ENCODE results near the gene ZNG1F. TPM values are rescaled to one million over a fixed set of nuclear protein-coding genes. Genes with fewer than 3 reads are reported as not detected.
"Not testable (repeated sequence)": the region's sequence is repeated elsewhere in the genome, so short reads cannot be mapped to it uniquely, and the experiment has no call there.

Gene ZNG1F
- total RNA-seq, 1 experiment from 2014 or later, result 6.9 TPM

- H3K9me2 ChIP-seq (replicated peaks; ENCODE audit: low read length); H2AFZ ChIP-seq (ENCODE audit: low read length); DNase-seq; H3F3A ChIP-seq (ENCODE audit: low read length, unreplicated experiment); CTCF ChIA-PET; ATAC-seq; H3K27ac ChIP-seq (ENCODE audit: low read length); H3K4me1 ChIP-seq (ENCODE audit: insufficient read depth, low read length); H4K20me1 ChIP-seq (ENCODE audit: low read length); H3K36me3 ChIP-seq (ENCODE audit: low read depth, low read length); H3K27me3 ChIP-seq (ENCODE audit: low read length); H3K79me2 ChIP-seq (ENCODE audit: low read length); BruUV-seq (replicated peaks); H3K9ac ChIP-seq (ENCODE audit: low read length); H3K4me2 ChIP-seq (ENCODE audit: low read length); POLR2A ChIA-PET (ENCODE audit: unreplicated experiment); H3K4me3 ChIP-seq (ENCODE audit: low read length); intact Hi-C loops (cut with micrococcal nuclease); H3K9me3 ChIP-seq (ENCODE audit: low read length): not testable (repeated sequence)
Measured at GRCh38 chr9:41098759-41099158, 90.4 kb downstream of the ZNG1F start.

GRCh38 chr9:41095060-41095459, 94.1 kb downstream of the ZNG1F start:
- H2AFZ ChIP-seq (ENCODE audit: low read length); H3F3A ChIP-seq (ENCODE audit: low read length, unreplicated experiment); H3K9ac ChIP-seq (ENCODE audit: low read length); H3K27ac ChIP-seq (ENCODE audit: low read length); H3K36me3 ChIP-seq (ENCODE audit: low read depth, low read length); CTCF ChIA-PET; H3K4me1 ChIP-seq (ENCODE audit: insufficient read depth, low read length); H3K27me3 ChIP-seq (ENCODE audit: low read length); BruUV-seq (replicated peaks); intact Hi-C loops (cut with micrococcal nuclease); ATAC-seq; DNase-seq; H3K9me2 ChIP-seq (replicated peaks; ENCODE audit: low read length); H4K20me1 ChIP-seq (ENCODE audit: low read length); H3K4me2 ChIP-seq (ENCODE audit: low read length); H3K4me3 ChIP-seq (ENCODE audit: low read length); H3K79me2 ChIP-seq (ENCODE audit: low read length); POLR2A ChIA-PET (ENCODE audit: unreplicated experiment); H3K9me3 ChIP-seq (ENCODE audit: low read length): not testable (repeated sequence)

DNA sequence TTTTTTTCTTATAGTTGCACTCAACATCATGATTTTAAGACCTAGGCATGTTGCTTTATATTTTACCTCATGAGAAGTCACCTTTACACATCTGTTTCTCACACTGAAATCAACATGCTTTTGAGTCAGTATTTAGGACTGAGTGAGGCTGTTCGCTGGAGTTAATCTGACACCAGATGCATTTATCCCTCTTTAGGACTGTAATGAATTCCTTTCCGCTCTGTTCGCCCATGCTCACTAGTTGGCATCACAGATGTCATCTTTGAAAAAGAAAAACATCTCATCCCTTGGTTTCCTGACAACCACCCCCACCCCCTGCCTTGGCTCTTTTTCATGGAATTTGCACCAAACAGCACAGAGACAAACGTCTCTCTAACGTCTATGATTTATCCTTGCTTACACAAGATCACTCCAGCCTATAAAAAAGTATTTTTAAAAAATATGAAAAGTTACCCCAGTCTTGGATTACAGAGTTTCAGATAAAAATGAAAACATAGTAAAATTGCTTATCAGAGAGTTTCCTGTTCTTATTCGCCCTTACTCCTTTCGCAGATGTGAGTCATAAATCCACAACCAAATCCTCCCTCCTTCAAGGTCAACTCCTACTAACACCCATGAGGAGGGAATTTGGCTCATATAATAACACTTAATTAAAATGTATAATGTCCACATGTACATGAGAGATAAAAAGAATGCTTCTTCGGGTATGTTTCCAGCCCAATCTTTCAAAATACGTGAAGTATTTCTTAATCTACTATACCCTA, 94.9 kb downstream of the ZNG1F start:
- H3K27me3 ChIP-seq (ENCODE audit: low read length); BruUV-seq (replicated peaks); H3K36me3 ChIP-seq (ENCODE audit: low read depth, low read length); ATAC-seq; intact Hi-C loops (cut with micrococcal nuclease); H3K4me1 ChIP-seq (ENCODE audit: insufficient read depth, low read length); POLR2A ChIA-PET (ENCODE audit: unreplicated experiment); H3K9ac ChIP-seq (ENCODE audit: low read length); H3K27ac ChIP-seq (ENCODE audit: low read length); H3K4me3 ChIP-seq (ENCODE audit: low read length); H3K4me2 ChIP-seq (ENCODE audit: low read length); H4K20me1 ChIP-seq (ENCODE audit: low read length); H3K9me2 ChIP-seq (replicated peaks; ENCODE audit: low read length); H3K79me2 ChIP-seq (ENCODE audit: low read length); H3K9me3 ChIP-seq (ENCODE audit: low read length); H2AFZ ChIP-seq (ENCODE audit: low read length); DNase-seq; H3F3A ChIP-seq (ENCODE audit: low read length, unreplicated experiment); CTCF ChIA-PET: not testable (repeated sequence)

DNA sequence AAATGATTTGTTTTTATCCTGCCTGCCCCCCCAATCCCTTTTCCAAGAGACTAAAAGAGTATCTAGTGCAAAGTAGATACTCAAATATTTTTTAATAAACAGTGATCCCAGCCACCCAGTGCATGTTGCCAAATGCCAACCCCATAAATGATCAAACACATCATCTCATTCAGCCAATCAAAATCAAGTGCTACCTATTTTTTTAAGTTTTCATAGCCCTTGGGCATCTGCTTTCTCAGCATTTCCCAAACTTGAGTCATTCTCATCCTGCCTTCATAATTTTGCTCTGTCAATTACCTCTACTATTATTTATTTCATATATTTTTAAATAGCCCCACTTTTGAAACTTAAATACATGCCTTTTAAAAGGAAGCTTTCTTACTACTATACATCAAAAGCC, 98.2 kb downstream of the ZNG1F start:
- H3K27me3 ChIP-seq (ENCODE audit: low read length); CTCF ChIA-PET; H3K79me2 ChIP-seq (ENCODE audit: low read length); POLR2A ChIA-PET (ENCODE audit: unreplicated experiment); H3K27ac ChIP-seq (ENCODE audit: low read length); H3K9me2 ChIP-seq (replicated peaks; ENCODE audit: low read length); H2AFZ ChIP-seq (ENCODE audit: low read length); DNase-seq; H3F3A ChIP-seq (ENCODE audit: low read length, unreplicated experiment); H3K4me2 ChIP-seq (ENCODE audit: low read length); H3K36me3 ChIP-seq (ENCODE audit: low read depth, low read length); H3K4me3 ChIP-seq (ENCODE audit: low read length); H3K9ac ChIP-seq (ENCODE audit: low read length); intact Hi-C loops (cut with micrococcal nuclease); H3K4me1 ChIP-seq (ENCODE audit: insufficient read depth, low read length); BruUV-seq (replicated peaks); H4K20me1 ChIP-seq (ENCODE audit: low read length); H3K9me3 ChIP-seq (ENCODE audit: low read length): not testable (repeated sequence)
- peak; percentile 47 for ATAC-seq

GRCh38 chr9:41090386-41090785, 98.7 kb downstream of the ZNG1F start:
- H3K4me1 ChIP-seq (ENCODE audit: insufficient read depth, low read length); ATAC-seq; H3K9ac ChIP-seq (ENCODE audit: low read length); H2AFZ ChIP-seq (ENCODE audit: low read length); POLR2A ChIA-PET (ENCODE audit: unreplicated experiment); H3K4me3 ChIP-seq (ENCODE audit: low read length); H3K4me2 ChIP-seq (ENCODE audit: low read length); BruUV-seq (replicated peaks); DNase-seq; H3K36me3 ChIP-seq (ENCODE audit: low read depth, low read length); H3F3A ChIP-seq (ENCODE audit: low read length, unreplicated experiment); intact Hi-C loops (cut with micrococcal nuclease); H3K27ac ChIP-seq (ENCODE audit: low read length); H3K79me2 ChIP-seq (ENCODE audit: low read length); H4K20me1 ChIP-seq (ENCODE audit: low read length); H3K27me3 ChIP-seq (ENCODE audit: low read length); H3K9me2 ChIP-seq (replicated peaks; ENCODE audit: low read length); H3K9me3 ChIP-seq (ENCODE audit: low read length); CTCF ChIA-PET: not testable (repeated sequence)

Measured in PC-3 (cell line).